HG03064 (cell line): Measurements from ENCODE around the gene LILRA6.
"Not testable (repeated sequence)": the region's sequence is repeated elsewhere in the genome, so short reads cannot be mapped to it uniquely, and the experiment has no call there.

ENCODE experiments used
- ATAC-seq: cut with Tn5 transposase; IDR thresholded peaks from one replicate; pipeline ENCODE4 v1.9.1; 2021; ENCODE audit warnings: low read depth; ENCODE audit not compliant: unreplicated experiment

Gene LILRA6

GRCh38 chr19:54242646-54243045 is at the start of gene LILRA6:
Gene LILRA6, minus strand, starts transcription at chr19:54242790.
- not testable (repeated sequence) for ATAC-seq

DNA sequence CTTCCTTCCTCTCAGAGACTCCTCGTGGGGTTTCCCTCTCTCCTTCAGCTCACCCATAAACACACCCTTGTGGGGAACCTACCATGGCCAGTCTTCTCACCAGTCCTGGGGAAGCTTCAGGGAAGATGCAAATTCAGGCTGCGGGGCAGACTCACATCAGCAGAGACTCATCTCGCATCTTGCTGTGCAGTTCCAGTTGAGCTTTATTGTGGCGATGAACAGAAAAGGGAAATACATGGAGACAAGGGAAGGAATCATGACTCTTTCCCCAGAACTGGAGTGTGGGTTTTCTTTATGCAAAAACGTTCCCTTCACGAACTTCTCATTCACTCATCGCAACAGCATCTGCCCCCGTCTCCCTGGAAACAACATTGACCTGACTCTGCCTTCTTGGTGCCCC is 46.6 kb upstream of the LILRA6 start:
- not testable (repeated sequence) for ATAC-seq

DNA sequence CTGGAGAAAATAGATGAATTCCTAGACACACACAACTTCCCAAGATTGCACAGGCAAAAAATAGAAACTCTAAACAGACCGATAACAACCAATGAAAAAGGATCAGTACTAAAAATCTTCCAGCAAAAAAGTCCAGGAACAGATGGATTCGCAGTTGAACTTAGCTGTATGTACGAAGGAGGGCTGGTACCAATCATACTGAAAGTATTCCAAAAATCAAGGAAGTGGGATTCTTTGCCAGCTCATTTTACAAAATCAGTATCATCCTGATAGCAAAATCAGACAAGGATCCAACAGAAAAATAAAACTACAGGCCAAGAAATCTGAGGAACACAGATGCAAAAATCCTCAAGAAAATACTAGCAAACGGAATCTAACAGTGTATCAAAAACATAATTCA is 44.9 kb upstream of the LILRA6 start:
- no peak for ATAC-seq

- ATAC-seq: not testable (repeated sequence)
Observed at GRCh38 chr19:54286283-54286682, 43.7 kb upstream of the LILRA6 start.

DNA sequence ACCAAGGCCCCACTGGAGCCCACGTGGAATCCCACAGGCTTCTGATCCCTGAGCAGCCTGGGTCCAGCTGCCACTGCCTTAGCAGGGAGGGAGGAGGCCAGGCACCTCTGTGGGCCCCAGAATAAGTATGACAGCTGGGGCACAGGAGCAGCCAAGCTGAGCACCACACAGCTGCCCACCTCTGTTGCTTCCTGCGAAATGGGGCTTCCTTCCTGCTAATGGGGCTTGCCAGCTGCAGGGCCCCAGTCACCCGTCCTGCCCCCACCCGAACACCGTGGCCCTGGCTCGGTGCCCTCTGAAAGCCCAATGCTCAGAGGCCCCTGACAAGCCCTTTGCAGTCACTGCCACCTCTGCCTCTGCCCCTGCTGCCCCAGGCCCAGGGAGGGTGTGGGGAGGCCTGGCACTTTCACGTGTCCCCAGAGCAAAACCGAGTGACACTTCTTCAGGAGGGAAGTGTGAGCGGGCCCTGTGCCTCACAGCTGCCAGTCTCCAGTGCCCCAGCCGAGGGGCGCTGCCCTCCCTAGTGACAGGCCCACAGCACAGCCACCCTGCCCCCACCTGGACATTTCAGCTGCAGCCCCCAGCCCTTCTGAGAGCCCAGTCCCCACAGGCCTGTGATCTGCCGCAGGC is 43.0 kb upstream of the LILRA6 start:
- ATAC-seq: not testable (repeated sequence)

GRCh38 chr19:54282686-54283470 is 40.3 kb upstream of the LILRA6 start:
- no peak for ATAC-seq

- ATAC-seq: not testable (repeated sequence)
Observed at GRCh38 chr19:54281729-54282075, 39.1 kb upstream of the LILRA6 start.

DNA sequence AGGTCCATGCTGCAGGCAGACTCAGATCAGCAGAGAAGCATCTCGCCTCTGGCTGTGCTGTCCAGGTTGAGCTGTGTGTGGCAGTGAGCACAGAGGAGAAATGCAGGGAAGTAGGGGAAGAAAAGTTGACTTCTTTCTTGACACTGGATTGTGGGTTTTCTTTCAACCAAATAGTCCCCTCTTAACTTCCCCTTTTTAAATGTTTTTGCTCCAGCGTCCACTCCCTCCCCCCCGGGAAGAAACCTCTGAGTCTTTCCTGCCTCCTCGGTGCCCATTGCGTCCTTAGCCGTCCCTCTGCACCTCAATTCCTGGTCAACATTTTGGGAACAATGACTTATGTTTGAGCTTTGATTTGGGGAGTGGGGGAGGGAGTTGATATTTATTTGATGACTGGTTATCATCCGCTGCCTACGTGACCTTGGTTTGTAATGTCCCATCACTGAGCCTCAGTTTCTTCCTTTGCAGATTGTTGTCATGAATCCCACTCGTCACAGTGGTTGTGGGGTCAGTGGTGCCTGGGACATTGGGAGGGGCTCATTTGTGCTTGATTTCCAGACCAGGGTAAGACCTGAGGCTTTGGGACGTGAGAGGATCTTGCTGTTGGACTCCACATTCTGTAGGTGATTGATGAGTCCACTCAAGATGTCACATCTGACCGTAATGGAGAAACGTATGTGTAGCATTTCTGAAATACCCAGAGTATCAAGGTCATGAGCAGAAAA is 38.6 kb upstream of the LILRA6 start, which contains the start of gene LILRB2:
TSS of gene LILRB2 (minus strand) at position 104 of the 722 bp plus-strand sequence. CDS start 614 bp downstream, outside the sequence.
- no peak for ATAC-seq

DNA sequence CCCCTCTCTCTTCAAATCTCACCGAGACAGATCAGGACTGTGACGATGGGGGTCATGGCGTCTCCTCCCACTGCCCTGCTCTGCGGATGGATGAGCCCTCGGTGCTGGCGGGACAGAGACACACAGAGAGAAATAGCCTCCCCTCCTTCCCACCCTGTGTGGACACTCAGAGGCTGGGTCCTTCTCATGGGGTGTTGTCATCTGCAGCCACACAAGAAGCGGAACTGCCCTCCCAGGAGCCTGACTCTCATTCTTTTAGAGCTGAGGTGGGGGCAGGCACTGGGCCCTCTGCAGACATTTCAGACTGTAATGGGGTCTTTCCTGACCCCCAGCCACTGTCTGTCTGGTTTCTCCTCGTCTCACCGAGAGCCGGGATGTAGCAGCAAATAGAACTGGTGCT is 37.9 kb upstream of the LILRA6 start:
- ATAC-seq: not testable (repeated sequence)

DNA sequence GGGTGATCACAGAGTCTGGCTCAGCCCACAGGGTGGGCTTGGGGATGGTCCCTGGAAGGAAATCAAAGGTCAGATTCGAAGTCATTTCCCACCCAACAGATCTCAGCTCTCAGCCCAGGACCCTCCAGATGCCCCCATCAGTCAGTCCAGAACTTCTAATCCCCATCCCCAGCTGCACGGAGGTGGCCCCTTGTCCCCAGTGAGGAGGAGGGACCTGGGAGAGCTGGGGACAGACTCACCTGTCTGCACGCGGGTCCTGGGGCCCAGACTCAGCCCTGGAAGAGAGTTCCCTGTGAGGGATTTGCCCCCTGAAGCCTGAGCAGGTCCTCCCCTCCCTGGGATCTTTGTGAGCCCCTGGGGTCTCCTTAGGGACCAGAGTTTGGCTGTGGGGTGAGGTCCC is 37.4 kb upstream of the LILRA6 start:
- ATAC-seq: not testable (repeated sequence)

GRCh38 chr19:54279406-54279962 is 36.9 kb upstream of the LILRA6 start:
- ATAC-seq: no peak

GRCh38 chr19:54278571-54279195 is 36.1 kb upstream of the LILRA6 start:
- not testable (repeated sequence) for ATAC-seq

- ATAC-seq: not testable (repeated sequence)
Observed at GRCh38 chr19:54278056-54278455, 35.5 kb upstream of the LILRA6 start.

DNA sequence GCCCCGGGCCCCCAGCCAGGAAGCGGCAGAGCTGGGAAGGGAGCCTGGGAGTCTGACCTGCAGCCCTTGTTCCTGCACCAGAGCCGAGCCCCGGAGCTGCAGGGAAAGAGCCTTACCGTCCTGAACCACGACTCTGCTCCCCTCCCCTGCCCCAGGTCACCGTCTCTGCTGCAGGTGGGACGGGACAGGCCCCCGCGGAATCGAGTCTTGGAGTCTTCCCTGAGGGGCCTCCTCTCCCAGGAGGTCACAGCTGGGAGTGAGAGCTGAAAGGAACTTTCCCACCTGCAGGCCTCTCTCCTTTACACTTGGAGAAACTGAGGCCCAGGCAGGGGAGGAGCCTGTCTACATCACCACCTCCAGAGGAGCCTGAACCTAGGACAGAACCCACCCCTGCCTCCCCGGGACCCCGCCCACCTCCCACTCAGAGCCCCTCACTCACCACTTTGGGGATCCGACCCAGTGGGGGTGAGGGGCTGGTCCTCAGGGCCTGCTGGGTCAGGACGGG is 34.6 kb upstream of the LILRA6 start:
- not testable (repeated sequence) for ATAC-seq

GRCh38 chr19:54275951-54276350 is 33.4 kb upstream of the LILRA6 start:
- ATAC-seq: no peak

DNA sequence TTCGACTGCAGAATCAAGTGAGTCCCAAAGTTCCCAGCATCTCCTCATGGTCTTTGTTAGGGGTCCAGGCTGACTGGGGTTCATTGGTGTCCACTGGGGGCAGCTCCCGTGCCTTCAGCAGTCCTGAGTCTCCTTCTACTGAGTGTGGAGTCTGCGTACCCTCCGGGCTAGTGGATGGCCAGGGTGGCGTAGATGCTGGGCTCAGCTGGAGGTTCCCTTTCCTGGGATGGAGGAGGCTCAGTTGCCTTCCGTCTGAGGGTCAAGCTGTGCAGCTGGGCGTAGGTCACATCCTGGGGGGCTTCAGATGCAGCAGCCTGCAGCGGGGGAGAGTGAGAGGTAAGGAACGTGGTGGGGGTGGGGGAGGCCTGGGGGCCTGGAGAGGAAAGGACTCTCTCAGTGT is 31.9 kb upstream of the LILRA6 start:
- not testable (repeated sequence) for ATAC-seq

- no peak for ATAC-seq
Observed at GRCh38 chr19:54273821-54274220, 31.2 kb upstream of the LILRA6 start.

DNA sequence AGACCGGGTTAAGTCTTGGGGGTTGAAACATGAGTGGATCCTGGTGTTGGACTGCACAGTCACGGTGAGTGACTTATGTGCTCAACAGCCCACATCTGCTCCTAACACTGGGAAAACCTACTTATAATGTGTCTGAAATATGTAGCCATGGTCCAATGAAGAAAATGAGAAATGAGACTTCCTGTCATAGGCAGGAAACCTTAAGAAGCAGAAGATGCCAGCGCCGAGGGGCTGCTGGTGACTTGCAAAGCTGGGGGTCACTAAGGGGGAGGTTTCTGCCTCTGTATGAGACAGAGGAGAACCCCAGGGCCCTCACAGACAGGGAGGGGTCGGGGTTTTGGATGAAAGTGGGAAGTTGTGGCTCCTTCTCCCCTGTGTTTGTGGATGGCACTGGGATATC is 29.6 kb upstream of the LILRA6 start:
- ATAC-seq: not testable (repeated sequence)

DNA sequence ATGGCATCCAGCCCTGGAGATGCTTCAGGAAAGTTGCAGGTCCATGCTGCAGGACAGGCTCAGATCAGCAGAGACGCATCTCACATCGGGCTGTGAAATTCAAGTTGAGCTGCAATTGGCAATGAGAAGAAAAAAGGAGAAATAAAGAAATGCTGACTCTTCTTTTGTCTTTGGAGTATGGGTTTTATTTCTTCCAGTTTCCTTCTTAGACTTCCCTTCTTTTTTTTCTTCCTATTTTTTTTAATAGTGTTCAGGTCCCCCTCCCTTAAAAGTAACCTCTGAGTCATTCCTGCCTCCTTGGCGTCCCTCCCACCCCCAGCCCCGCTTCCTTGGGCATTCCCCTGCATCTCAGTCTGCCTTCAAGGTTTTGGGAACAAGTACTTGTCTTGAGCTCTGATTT is 29.0 kb upstream of the LILRA6 start:
- ATAC-seq: not testable (repeated sequence)

DNA sequence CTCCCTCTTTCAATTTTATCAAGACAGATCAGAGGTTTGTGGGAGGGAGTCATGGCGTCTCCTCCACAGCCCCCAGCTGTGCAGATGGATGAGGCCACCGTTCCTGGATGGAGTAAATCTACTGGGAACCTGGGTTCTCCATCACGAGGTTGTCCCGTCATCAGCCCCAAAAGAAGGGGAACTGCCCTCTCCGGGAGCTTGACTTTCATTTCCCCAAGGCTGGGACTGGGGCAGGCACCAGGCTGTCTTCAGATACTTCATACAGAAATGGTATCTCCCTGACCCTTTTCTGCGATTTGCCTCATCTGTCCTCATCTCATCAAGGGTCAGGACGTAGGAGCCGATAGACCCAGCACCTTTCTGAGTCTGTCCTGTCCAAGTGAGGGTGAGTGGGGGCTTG is 28.5 kb upstream of the LILRA6 start:
- no peak for ATAC-seq
